GM19468 (cell line): ENCODE measurements around the gene DHX38.

ENCODE experiments used
- ATAC-seq: cut with Tn5 transposase; IDR thresholded peaks from one replicate; pipeline ENCODE4 v1.9.1; 2021; ENCODE audit warnings: mild to moderate bottlenecking, moderate library complexity, moderate number of reproducible peaks; ENCODE audit not compliant: unreplicated experiment; ENCODE audit errors: extremely low read depth

Gene DHX38

GRCh38 chr16:72112906-72113615 lies 19.4 kb downstream of the DHX38 start:
- no peak for ATAC-seq

GRCh38 chr16:72113616-72113945 lies 19.9 kb downstream of the DHX38 start:
- ATAC-seq = no peak

- no peak for ATAC-seq
Observed at GRCh38 chr16:72120026-72120425, 26.4 kb downstream of the DHX38 start.

DNA sequence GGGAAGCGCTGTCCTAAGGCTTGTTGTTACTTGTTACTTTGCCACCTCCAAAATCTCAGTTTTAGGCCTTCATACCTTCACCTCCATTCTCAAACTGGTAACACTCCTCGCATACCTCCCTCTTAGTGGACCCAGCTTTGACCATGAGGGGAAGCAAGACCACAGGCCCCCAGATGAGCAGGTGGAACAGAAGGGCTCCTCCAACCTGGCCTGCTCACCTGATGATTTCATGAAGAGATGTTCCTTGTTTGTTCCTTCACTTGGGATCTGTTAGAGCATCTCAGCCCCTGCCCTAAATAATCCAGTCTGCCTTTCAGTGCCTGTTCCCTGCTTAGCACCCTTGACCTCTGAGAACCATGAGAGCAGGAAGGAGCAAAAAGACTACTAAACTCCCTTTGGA lies 28.7 kb downstream of the DHX38 start:
- no peak for ATAC-seq

GRCh38 chr16:72122916-72123315 lies 29.3 kb downstream of the DHX38 start:
- no peak for ATAC-seq

DNA sequence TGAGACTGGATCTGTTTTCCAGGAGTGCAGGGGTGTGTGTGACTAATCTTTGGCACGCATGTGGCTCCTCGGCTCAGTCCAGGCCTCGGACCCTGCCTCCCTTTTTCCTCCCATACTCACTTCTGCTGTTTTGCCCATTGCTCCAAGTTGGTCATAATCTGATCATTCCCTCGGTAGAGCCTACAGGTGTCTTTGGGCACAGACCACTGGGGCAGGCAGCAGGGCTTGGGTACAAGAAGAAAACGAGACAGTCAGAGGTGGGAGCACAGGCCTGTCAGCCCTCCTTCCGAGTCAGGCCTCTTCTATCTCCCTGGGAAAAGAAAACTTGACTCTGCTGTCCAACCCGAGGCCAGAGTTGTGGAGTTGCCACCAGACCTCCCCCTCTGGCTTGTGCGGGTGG lies 29.8 kb downstream of the DHX38 start:
- ATAC-seq = no peak

- ATAC-seq = no peak
Observed at GRCh38 chr16:72124148-72124547, 30.5 kb downstream of the DHX38 start.

GRCh38 chr16:72124761-72125634 lies 31.4 kb downstream of the DHX38 start:
- ATAC-seq = no peak

GRCh38 chr16:72125635-72126428 lies 32.2 kb downstream of the DHX38 start:
- ATAC-seq = no peak

- no peak for ATAC-seq
Observed at GRCh38 chr16:72126429-72126765, 32.8 kb downstream of the DHX38 start.

DNA sequence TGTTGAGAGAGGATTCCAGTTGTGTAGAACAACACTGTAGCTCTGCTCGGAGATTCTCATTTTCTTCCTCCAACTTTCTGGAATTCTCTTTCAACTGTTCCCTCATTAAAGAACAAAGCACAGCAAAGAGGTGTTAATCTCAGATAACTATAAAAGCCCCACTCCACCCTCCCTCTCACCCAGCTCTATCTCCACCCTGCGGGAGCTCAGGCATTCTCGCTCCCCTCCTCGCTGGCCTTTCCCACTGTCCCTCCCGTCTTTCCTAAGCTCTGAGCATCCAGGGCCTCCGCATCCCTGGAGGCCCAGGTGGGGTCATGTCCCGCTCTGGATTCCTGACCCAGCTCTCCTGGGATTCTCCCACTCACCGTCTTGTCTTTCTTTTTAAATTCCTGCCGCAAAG lies 35.1 kb downstream of the DHX38 start:
- ATAC-seq = no peak

DNA sequence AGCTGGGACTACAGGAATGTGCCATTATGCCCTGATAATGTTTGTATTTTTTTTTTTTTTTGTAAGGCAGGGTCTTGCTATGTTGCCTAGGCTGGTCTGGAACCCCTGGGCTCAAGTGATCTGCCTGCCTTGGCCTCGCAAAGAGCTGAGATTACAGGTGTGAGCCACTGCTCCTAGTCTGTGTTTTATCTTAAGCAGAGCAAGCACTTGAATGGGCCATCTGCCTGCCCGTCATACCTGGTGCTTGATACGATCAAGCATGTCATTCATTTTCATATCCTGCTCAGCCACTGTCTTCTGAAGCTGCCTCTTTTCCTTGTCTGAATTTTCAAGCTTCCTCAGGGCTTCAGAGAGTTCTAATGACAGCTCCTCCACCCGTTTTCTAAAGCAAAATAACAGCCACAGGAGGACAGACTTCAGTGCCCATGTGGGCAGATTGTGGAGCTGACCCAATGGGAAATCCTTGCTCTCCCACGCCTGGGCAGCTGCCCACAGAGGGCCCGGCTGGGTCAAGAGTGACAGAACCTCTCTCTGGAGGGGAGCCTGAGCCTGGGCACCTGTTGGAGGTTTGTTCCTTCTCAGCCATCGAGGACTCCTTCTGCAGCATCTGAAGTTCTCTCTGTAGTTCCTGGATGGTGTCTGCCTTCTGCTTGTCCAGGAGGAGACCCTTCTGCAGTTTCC lies 36.5 kb downstream of the DHX38 start:
- ATAC-seq = no peak

- ATAC-seq = no peak
Observed at GRCh38 chr16:72131036-72131435, 37.4 kb downstream of the DHX38 start.

DNA sequence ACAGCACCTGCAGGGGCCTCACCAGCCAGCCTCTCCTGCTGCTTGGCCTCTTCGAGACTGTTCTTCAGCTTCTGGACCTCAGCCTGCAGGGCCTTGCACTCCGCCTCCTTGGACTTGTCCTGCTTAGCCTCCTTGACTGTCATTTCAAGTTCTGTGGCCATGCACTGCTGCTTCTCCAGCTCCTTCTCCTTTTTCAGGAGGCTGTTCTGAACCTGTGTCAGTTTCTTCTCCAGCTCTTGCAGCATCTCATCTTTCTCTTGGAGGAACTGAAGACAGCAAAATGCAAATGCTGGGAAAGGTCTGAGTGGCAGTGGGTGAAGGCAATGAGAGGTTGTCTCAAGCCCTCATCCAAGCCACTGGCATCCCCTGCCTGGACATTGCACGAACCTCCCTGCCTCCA lies 39.1 kb downstream of the DHX38 start:
- ATAC-seq = no peak

DNA sequence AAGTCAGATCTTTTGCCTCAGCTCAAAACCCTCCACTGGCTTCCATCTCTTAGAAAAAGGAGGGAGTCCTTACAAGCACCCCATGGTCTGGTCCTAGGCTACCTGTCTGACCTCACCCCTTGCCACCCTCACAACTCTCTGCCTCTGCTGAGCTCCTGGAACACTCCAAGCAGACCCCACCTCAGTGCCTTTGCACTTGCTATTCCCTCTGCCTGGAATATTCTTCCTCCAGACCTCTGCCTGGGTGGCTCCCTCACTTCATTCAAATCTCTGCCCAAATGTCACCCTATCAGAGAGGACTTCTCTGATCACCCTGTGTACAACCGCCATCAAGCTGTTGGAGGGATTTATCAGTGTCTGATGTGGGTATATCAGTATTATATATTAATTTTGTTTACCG lies 40.9 kb downstream of the DHX38 start:
- ATAC-seq = no peak

- ATAC-seq = no peak
Observed at GRCh38 chr16:72137380-72138063, 43.9 kb downstream of the DHX38 start.

GRCh38 chr16:72138064-72138572 lies 44.5 kb downstream of the DHX38 start:
- no peak for ATAC-seq

- ATAC-seq = no peak
Observed at GRCh38 chr16:72139908-72140307, 46.3 kb downstream of the DHX38 start.

DNA sequence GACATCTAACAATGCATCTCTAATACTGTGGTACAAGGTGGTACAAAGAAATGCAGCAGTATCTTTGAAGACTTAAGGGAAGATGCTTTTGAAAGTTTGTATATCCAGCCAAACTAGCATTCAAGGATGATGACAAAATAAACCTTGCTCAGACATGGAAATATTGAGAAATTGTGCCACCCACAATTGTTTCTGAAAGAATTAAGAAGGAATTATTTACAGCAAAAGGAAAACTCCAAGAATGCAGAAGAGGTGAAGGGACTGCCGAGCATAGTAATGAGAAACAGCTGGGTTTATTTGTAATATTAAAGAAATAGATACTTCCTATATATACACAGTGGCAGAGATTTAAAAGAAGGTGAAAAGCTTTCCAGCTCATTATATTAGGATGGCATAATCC lies 48.8 kb downstream of the DHX38 start:
- ATAC-seq = no peak
